ENCODE measurements around the gene ADD1.
"Not testable (repeated sequence)": the region's sequence is repeated elsewhere in the genome, so short reads cannot be mapped to it uniquely, and the experiment has no call there.

Gene ADD1

GRCh38 chr4:2944586-2945526, 101.2 kb downstream of the ADD1 start:
- no peak for DNase-seq (ENCODE audit: low read depth)

DNA sequence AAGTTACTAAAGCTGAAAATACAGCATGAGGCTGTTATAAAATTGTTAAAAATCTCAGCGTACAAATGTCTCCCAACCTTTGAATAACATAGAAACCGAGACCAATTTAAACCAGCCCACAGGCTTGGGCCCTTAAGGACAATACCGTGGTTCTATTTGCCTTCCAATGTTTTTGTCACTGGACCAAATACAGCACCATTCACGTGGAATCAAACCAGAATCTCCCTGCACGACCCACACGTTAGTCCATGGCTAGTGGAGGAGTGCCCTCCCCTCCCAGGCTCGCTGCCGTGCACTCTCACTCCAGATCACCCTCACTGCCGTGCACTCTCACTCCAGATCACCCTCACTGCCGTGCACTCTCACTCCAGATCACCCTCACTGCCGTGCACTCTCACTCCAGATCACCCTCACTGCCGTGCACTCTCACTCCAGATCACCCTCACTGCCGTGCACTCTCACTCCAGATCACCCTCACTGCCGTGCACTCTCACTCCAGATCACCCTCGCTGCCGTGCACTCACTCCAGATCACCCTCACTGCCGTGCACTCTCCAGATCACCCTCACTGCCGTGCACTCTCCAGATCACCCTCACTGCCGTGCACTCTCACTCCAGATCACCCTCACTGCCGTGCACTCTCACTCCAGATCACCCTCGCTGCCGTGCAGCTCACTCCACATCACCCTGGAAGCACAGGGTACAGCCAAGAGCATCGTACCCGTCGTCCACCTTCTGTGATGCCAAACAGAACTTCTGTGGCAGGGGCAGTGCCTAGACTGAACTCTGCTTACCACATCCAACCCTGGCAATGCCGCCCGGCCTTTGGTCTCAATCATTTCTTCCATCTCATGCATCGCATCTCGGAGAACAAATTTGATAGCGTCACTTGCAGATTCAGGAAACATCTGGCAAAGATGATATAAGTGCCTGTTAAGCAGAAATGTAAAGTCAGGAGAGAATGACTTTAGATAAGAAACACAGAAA, 102.3 kb downstream of the ADD1 start:
- DNase-seq (ENCODE audit: low read depth), result not testable (repeated sequence)

DNA sequence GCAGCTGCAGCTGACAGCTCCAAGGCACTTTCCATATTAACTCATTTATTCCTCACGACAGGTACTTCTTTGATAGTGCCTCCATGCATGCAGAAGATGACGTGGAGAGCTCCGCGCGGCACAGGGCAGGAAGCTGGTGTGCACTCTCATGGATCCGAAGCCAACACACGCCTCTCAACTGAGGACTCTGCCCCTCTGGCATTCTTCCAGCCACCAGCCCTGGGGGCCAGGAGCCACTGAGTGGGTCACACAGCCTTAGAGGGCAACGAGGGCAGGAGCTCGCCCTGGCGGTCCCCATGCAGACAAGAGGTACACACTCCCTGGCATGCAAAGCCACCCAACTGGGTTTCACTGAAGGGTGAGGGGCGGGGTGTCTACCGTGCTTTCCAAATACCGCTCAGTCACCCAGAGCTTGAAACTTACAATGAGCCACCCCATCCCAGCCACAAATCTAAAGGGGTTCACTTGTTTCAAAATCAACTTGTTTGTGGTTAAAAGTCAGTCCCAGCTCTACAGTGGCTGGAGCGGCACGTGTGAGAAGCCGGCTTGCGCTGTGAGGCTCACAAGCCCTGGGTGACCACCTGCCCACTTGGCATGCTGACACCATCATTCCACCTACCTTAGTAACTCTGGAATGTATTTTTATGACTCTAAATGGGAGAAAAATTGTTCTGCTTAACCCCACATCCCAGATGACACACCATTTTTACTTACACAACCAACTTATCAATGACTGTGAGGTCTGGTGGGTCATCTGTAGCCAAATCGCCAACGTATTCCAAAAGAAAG, 103.4 kb downstream of the ADD1 start:
- DNase-seq (ENCODE audit: low read depth), result no peak

- DNase-seq (ENCODE audit: low read depth), result no peak
Measured at GRCh38 chr4:2947926-2948325, 104.3 kb downstream of the ADD1 start.

DNA sequence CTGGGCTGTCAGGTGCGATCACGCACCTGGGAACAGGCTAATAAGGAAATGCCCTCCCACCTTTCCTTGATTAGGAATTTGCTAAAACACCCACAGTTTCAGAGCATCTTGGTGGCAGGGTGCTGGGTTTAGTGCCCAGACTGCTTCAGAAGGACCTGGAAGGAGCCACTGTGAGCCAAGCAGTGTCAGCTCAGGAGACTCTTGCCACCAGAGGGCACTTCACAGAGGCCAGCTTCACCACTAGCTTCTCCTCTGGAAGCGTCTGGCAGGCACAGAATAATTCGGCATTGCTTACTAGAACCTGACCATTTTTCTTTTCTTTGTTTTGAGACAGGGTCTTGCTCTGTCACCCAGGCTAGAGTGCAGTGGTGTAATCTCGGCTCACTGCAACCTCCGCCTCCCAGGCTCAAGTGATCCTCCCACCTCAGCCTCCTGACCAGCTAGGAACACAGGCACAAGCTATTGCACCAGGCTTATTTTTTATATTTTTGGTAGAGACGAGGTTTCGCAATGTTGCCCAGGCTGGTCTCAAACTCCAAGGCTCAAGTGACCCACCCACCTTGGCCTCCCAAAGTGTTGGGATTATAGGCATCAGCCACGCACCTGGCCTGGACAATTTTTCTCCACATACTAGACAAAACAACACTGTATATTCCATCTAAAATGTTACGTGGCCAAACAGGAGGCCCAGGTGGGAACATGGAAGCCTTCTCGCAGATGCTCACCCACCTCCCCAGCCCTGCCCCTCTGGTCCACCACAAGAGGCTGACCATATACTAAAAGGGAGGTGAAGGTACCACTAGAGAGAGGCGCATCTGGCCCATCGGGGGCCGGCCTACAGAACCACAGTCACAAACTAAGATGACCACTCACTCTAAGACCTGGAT, 105.5 kb downstream of the ADD1 start:
- no peak for DNase-seq (ENCODE audit: low read depth)

- no peak for DNase-seq (ENCODE audit: low read depth)
Measured at GRCh38 chr4:2949782-2950125, 106.1 kb downstream of the ADD1 start.

- DNase-seq (ENCODE audit: low read depth), result no peak
Measured at GRCh38 chr4:2950221-2950989, 106.8 kb downstream of the ADD1 start.

GRCh38 chr4:2953496-2953895, 109.9 kb downstream of the ADD1 start:
- DNase-seq (ENCODE audit: low read depth), result no peak

- DNase-seq (ENCODE audit: low read depth), result no peak
Measured at GRCh38 chr4:2954358-2955185, 110.9 kb downstream of the ADD1 start.

GRCh38 chr4:2955186-2956044, 111.8 kb downstream of the ADD1 start:
- DNase-seq (ENCODE audit: low read depth), result not testable (repeated sequence)

- DNase-seq (ENCODE audit: low read depth), result no peak
Measured at GRCh38 chr4:2958446-2958845, 114.8 kb downstream of the ADD1 start.

DNA sequence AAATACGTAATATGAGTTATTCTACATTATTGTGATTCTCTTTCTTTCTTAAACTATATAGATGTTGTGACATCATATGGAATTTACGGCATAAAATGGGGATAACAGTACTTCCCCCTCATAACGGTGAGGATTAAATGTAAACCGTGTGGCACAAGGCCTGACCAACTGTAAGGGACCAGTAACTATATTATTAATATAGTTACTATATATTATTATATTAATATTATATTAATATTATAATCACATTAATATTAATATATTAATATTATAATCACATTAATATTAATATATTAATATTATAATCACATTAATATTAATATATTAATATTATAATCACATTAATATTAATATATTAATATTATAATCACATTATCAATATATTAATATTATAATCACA, 116.8 kb downstream of the ADD1 start:
- not testable (repeated sequence) for DNase-seq (ENCODE audit: low read depth)

DNA sequence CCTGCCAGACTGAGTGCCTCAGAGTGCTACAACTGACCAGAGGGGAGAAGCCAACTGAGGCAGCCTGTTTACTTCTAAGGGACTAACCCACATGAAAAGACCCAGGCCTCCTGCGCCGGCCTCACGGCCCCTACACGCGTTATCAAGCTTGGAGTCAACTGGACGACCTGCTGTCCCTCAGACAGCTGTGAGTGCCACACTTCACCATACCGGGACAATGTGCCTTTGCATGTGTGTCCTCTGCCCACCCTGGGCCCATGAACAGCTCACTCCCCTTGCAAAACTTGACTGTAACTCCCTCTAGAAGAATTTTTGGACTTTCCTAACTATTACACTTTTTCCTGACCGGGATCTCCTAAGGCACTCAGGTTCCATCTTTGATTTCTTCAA, 117.8 kb downstream of the ADD1 start:
- DNase-seq (ENCODE audit: low read depth), result no peak

- DNase-seq (ENCODE audit: low read depth), result no peak
Measured at GRCh38 chr4:2961811-2962441, 118.3 kb downstream of the ADD1 start.

DNA sequence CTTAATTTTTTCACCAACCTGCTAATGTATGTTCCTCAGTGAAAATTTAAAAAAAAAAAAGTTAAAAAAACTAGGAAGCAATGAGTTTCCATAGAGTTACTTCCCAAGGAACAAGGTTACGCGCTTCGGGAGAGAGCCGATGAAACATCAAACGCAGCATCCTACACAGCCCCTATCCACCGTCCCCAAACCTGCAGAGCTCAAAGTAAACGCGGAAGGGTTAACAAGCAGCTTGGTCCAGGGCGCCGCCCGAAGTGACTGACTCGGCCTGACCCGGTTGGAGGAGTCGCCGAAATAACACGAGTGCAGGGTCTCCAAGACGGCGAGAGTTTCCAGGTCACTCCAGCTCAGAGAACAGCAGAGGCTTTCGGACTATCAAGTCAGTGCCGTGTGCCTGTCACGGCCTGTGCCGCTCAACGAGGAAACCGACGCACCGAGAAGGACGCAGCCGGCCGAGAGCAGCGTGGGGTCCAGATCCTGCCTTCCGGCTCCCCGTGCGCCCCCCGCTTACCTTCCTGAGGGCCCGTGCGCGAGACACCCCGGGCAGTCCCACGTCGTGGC, 119.0 kb downstream of the ADD1 start:
- no peak for DNase-seq (ENCODE audit: low read depth)

DNA sequence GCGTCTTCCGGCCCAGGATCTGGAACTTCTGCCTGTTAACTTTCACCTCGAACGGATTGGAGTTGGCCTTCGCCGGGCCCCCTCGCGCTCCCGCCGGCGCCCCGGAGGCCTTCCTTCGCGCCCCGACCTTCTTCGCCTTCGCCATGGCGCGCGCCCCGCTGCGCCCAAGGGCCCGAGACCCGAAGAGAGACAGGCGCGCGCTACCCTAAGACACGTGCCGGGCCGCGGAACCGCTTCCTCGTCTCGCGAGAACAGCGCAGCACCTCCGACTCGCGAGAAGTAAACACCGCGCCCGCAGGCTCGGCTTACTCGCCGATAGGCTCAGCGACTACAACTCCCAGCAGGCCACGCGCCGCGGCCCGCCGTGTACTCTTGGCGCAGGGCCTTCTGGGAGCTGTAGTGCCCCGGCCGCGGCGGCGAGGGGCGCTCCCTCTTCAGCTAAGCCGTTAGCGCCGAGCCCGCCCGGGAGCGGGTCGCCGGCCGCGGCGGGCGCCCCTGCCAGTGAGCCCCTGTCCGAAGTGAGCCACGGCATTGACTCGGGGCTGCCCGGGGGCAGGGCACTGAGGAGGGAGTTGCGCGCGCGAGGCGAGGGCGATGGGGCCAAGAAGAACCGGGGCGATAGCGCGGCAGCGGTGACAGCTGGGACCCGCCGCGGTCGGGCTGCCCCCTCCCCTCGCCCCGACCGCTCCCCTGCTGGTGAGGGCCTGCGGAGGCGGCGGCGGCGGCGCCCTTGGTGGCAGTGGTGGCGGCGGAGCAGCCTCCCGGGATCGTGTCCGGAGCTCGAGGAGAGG, 119.7 kb downstream of the ADD1 start, which contains the start of the genes GRK4 and NOP14:
Gene GRK4, plus strand, starts transcription at position 397 of the 791 bp plus-strand sequence. CDS start 500 bp downstream, outside the sequence.
Gene NOP14, minus strand, starts transcription at position 232 of the 791 bp plus-strand sequence. Its CDS starts 87 bp downstream, at position 145.
- DNase-seq (ENCODE audit: low read depth), result peak; percentile 84

Data from GM04503 (cell line).